ENCODE measurements around the gene TIMP3.
"Not testable (repeated sequence)": the region's sequence is repeated elsewhere in the genome, so short reads cannot be mapped to it uniquely, and the experiment has no call there.

Gene TIMP3

GRCh38 chr22:32855045-32855756 lies 53.7 kb downstream of the TIMP3 start:
- no peak for DNase-seq (ENCODE audit: low read depth)

GRCh38 chr22:32858121-32858703 lies 56.7 kb downstream of the TIMP3 start:
- DNase-seq (ENCODE audit: low read depth) = no peak

- no peak for DNase-seq (ENCODE audit: low read depth)
These were observed 57.5 kb downstream of the TIMP3 start for GRCh38 chr22:32858957-32859356.

- DNase-seq (ENCODE audit: low read depth) = no peak
These were observed 58.2 kb downstream of the TIMP3 start for GRCh38 chr22:32859743-32860142.

GRCh38 chr22:32861330-32861729 lies 59.8 kb downstream of the TIMP3 start:
- DNase-seq (ENCODE audit: low read depth) = no peak

- DNase-seq (ENCODE audit: low read depth) = no peak
These were observed 60.6 kb downstream of the TIMP3 start for GRCh38 chr22:32862083-32862482.

- no peak for DNase-seq (ENCODE audit: low read depth)
These were observed 61.6 kb downstream of the TIMP3 start for GRCh38 chr22:32862936-32863661.

GRCh38 chr22:32864041-32864440 lies 62.5 kb downstream of the TIMP3 start:
- no peak for DNase-seq (ENCODE audit: low read depth)

- no peak for DNase-seq (ENCODE audit: low read depth)
These were observed 63.1 kb downstream of the TIMP3 start for GRCh38 chr22:32864596-32864995.

GRCh38 chr22:32866953-32867352 lies 65.4 kb downstream of the TIMP3 start:
- no peak for DNase-seq (ENCODE audit: low read depth)

GRCh38 chr22:32868946-32869345 lies 67.4 kb downstream of the TIMP3 start:
- DNase-seq (ENCODE audit: low read depth) = no peak

- DNase-seq (ENCODE audit: low read depth) = no peak
These were observed 69.0 kb downstream of the TIMP3 start for GRCh38 chr22:32870474-32870873.

GRCh38 chr22:32873604-32874003 lies 72.1 kb downstream of the TIMP3 start:
- not testable (repeated sequence) for DNase-seq (ENCODE audit: low read depth)

GRCh38 chr22:32874385-32874784 lies 72.9 kb downstream of the TIMP3 start:
- DNase-seq (ENCODE audit: low read depth) = no peak

GRCh38 chr22:32874976-32875375 lies 73.5 kb downstream of the TIMP3 start:
- no peak for DNase-seq (ENCODE audit: low read depth)

- DNase-seq (ENCODE audit: low read depth) = no peak
These were observed 75.0 kb downstream of the TIMP3 start for GRCh38 chr22:32876516-32876915.

- DNase-seq (ENCODE audit: low read depth) = no peak
These were observed 75.7 kb downstream of the TIMP3 start for GRCh38 chr22:32877196-32877595.

- DNase-seq (ENCODE audit: low read depth) = no peak
These were observed 78.0 kb downstream of the TIMP3 start for GRCh38 chr22:32879550-32879949.

GRCh38 chr22:32880061-32880460 lies 78.6 kb downstream of the TIMP3 start:
- no peak for DNase-seq (ENCODE audit: low read depth)

- DNase-seq (ENCODE audit: low read depth) = no peak
These were observed 79.0 kb downstream of the TIMP3 start for GRCh38 chr22:32880505-32880892.

GRCh38 chr22:32880893-32881596 lies 79.5 kb downstream of the TIMP3 start:
- DNase-seq (ENCODE audit: low read depth) = no peak

GRCh38 chr22:32882360-32882755 lies 80.9 kb downstream of the TIMP3 start:
- no peak for DNase-seq (ENCODE audit: low read depth)
